ENCODE data around the gene SPACA5.
"Not testable (repeated sequence)": the region's sequence is repeated elsewhere in the genome, so short reads cannot be mapped to it uniquely, and the experiment has no call there.

DNA sequence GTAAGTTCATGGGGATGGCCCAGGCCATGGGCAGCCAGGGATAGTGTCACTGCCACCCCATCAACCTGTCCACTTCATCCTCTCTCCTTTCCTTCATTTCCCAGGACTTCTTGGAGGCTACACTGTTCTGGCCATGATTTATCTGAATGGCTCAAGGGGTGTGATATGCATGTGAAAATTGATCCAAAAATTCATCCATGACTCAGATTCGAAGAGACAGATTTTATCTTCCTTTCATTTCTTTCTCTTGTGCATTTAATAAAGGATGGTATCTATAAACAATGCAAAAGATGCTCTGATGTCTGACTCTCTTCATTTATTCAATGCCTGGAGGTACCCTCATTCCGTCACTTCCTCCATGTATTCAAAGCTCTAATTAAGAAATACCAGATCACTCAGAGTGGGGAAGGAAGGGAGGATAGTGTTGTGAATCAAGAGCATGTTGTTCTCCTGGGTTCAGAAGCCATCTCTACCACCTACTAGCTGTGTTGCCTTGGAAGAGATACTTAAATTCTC, 2.7 kb downstream of the SPACA5 start:
- not testable (repeated sequence) for TF ChIP-seq POLR2AphosphoS5 (IDR thresholded peaks at IDR 0.05; ENCODE audit: insufficient read depth, low read depth, low read length); POLR2A (IDR thresholded peaks at IDR 0.05; ENCODE audit: low read depth, low read length); GATA2 (IDR thresholded peaks at IDR 0.05; ENCODE audit: insufficient read depth, insufficient read length, low read depth, low read length)
- TF ChIP-seq, protein P1, sequence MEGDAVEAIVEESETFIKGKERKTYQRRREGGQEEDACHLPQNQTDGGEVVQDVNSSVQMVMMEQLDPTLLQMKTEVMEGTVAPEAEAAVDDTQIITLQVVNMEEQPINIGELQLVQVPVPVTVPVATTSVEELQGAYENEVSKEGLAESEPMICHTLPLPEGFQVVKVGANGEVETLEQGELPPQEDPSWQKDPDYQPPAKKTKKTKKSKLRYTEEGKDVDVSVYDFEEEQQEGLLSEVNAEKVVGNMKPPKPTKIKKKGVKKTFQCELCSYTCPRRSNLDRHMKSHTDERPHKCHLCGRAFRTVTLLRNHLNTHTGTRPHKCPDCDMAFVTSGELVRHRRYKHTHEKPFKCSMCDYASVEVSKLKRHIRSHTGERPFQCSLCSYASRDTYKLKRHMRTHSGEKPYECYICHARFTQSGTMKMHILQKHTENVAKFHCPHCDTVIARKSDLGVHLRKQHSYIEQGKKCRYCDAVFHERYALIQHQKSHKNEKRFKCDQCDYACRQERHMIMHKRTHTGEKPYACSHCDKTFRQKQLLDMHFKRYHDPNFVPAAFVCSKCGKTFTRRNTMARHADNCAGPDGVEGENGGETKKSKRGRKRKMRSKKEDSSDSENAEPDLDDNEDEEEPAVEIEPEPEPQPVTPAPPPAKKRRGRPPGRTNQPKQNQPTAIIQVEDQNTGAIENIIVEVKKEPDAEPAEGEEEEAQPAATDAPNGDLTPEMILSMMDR (IDR thresholded peaks at IDR 0.05; ENCODE audit: extremely low read depth in 1 of 2, insufficient read depth in 1 of 2, low read depth in 1 of 2, low read length in 2 of 2): not testable (repeated sequence)
